ENCODE data around the gene ABL2. TPM values are rescaled to one million over a fixed set of nuclear protein-coding genes. Genes with fewer than 3 reads are reported as not detected.
A peak's percentile ranks its signal among the peaks of the same experiment; 100 is the strongest.
"Not testable (repeated sequence)": the region's sequence is repeated elsewhere in the genome, so short reads cannot be mapped to it uniquely, and the experiment has no call there.

ABL2 gene
- total RNA-seq, 1 experiment from 2014 or later, result 18.3 TPM

DNA sequence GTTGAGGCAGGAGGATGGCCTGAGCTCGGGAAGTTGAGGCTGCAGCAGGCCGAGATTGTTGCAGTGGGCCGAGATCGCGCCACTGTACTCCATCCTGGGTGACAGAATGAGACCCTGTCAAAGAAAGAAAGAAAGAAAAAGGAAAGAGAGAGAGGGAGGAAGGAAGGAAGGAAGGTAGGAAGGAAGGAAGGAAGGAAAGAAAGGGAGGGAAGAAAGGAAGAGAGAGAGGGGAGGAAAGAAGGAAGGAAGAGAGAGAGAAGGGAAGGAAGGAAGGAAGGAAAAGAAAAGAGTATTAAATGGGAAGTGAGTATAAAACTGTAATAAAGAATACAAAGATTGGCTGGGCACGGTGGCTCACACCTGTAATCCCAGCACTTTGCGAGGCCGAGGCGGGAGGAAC lies 18.4 kb upstream of the ABL2 start (continued):
- TF ChIP-seq, protein P1, sequence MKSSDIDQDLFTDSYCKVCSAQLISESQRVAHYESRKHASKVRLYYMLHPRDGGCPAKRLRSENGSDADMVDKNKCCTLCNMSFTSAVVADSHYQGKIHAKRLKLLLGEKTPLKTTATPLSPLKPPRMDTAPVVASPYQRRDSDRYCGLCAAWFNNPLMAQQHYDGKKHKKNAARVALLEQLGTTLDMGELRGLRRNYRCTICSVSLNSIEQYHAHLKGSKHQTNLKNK (CRISPR knock-in tag; IDR thresholded peaks at IDR 0.05), result no peak

DNA sequence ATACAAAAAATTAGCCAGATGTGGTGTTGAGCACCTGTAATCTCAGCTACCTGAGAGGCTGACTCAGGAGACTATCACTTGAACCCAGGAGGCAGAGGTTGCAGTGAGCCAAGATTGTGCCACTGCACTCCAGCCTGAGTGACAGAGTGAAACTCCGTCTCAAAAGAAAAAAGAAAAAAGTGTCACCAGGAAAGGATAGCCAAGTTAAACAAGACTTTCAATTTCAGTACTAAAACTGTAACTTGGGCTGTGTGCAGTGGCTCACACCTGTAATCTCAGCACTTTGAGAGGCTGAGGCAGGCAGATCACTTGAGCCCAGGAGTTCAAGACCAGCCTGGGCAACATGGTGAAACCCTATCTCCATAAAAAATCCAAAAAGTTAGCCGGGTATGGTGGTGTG lies 15.9 kb upstream of the ABL2 start:
- H3K36me3 Mint-ChIP-seq; H3K27me3 Mint-ChIP-seq (ENCODE audit: low read depth); H3K27ac Mint-ChIP-seq; CTCF ChIA-PET; H3K4me3 Mint-ChIP-seq; ATAC-seq; H3K9me3 Mint-ChIP-seq; H3K4me1 Mint-ChIP-seq; POLR2A ChIA-PET; DNase-seq (ENCODE audit: low spot score): not testable (repeated sequence)

DNA sequence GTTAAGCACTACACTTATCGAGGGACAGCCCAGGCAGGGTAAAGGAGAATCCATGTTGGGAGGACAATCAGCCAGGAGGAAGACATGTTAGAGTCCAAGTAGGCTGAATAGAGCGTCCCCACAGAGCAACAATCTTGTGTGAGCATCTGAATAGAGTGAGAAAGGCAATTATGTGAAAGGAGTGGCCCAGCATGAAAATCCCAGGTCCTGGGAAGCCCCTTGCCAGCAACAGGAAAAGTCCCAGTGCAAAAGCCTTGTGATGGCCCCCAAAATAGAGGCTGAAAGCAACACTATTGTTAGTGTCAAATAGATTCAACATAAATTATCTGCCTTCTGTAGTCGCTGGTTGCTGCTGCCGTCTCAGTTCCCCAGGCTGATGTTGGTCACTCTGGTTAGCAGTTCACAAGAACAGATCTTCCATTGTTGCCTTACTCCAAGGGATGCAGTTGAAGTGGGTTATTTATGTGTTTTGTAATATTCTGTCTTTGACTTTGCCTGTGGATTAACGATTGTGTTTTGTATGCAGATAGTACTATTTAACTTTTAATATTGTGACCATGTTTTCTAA lies 12.1 kb upstream of the ABL2 start:
- POLR2A ChIA-PET, result no interaction called here
- no peaks in the 10 kb centered on the region for H3K9me3 Mint-ChIP-seq
- ATAC-seq, result no peak
- no peak overlapping the region for H3K4me3 Mint-ChIP-seq
- DNase-seq (ENCODE audit: low spot score), result no peak
- H3K27me3 Mint-ChIP-seq (ENCODE audit: low read depth), result no peaks in the 10 kb centered on the region
- TF ChIP-seq, protein P2, sequence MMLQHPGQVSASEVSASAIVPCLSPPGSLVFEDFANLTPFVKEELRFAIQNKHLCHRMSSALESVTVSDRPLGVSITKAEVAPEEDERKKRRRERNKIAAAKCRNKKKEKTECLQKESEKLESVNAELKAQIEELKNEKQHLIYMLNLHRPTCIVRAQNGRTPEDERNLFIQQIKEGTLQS (CRISPR knock-in tag; conservative IDR thresholded peaks at IDR 0.05), result no peak
- TF ChIP-seq ZNF317 (CRISPR knock-in tag; IDR thresholded peaks at IDR 0.05; ENCODE audit: borderline replicate concordance, low read depth) (no peak), TP53 (CRISPR knock-in tag; IDR thresholded peaks at IDR 0.05) (no peak), JUN (CRISPR knock-in tag; IDR thresholded peaks at IDR 0.05) (no peak), OVOL2 (CRISPR knock-in tag; IDR thresholded peaks at IDR 0.05; ENCODE audit: borderline replicate concordance) (no peak), SMAD3 (CRISPR knock-in tag; IDR thresholded peaks at IDR 0.05; ENCODE audit: borderline replicate concordance) (no peak), NR2C2 (CRISPR knock-in tag; IDR thresholded peaks at IDR 0.05) (no peak), CREB1 (CRISPR knock-in tag; IDR thresholded peaks at IDR 0.05) (no peak)
- TF ChIP-seq, protein P3, sequence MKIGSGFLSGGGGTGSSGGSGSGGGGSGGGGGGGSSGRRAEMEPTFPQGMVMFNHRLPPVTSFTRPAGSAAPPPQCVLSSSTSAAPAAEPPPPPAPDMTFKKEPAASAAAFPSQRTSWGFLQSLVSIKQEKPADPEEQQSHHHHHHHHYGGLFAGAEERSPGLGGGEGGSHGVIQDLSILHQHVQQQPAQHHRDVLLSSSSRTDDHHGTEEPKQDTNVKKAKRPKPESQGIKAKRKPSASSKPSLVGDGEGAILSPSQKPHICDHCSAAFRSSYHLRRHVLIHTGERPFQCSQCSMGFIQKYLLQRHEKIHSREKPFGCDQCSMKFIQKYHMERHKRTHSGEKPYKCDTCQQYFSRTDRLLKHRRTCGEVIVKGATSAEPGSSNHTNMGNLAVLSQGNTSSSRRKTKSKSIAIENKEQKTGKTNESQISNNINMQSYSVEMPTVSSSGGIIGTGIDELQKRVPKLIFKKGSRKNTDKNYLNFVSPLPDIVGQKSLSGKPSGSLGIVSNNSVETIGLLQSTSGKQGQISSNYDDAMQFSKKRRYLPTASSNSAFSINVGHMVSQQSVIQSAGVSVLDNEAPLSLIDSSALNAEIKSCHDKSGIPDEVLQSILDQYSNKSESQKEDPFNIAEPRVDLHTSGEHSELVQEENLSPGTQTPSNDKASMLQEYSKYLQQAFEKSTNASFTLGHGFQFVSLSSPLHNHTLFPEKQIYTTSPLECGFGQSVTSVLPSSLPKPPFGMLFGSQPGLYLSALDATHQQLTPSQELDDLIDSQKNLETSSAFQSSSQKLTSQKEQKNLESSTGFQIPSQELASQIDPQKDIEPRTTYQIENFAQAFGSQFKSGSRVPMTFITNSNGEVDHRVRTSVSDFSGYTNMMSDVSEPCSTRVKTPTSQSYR (CRISPR knock-in tag; IDR thresholded peaks at IDR 0.05), result no peak
- TF ChIP-seq, protein P4, sequence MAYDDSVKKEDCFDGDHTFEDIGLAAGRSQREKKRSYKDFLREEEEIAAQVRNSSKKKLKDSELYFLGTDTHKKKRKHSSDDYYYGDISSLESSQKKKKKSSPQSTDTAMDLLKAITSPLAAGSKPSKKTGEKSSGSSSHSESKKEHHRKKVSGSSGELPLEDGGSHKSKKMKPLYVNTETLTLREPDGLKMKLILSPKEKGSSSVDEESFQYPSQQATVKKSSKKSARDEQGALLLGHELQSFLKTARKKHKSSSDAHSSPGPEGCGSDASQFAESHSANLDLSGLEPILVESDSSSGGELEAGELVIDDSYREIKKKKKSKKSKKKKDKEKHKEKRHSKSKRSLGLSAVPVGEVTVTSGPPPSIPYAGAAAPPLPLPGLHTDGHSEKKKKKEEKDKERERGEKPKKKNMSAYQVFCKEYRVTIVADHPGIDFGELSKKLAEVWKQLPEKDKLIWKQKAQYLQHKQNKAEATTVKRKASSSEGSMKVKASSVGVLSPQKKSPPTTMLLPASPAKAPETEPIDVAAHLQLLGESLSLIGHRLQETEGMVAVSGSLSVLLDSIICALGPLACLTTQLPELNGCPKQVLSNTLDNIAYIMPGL (CRISPR knock-in tag; IDR thresholded peaks at IDR 0.05), result no peak
- TF ChIP-seq, protein P5, sequence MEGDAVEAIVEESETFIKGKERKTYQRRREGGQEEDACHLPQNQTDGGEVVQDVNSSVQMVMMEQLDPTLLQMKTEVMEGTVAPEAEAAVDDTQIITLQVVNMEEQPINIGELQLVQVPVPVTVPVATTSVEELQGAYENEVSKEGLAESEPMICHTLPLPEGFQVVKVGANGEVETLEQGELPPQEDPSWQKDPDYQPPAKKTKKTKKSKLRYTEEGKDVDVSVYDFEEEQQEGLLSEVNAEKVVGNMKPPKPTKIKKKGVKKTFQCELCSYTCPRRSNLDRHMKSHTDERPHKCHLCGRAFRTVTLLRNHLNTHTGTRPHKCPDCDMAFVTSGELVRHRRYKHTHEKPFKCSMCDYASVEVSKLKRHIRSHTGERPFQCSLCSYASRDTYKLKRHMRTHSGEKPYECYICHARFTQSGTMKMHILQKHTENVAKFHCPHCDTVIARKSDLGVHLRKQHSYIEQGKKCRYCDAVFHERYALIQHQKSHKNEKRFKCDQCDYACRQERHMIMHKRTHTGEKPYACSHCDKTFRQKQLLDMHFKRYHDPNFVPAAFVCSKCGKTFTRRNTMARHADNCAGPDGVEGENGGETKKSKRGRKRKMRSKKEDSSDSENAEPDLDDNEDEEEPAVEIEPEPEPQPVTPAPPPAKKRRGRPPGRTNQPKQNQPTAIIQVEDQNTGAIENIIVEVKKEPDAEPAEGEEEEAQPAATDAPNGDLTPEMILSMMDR (IDR thresholded peaks at IDR 0.05), result no peak
- CTCF ChIA-PET, result no interaction called here
- no peaks in the 10 kb centered on the region; the same call in 1 of the 2 replicates for H3K4me1 Mint-ChIP-seq
- H3K36me3 Mint-ChIP-seq, result no peaks in the 10 kb centered on the region
- H3K27ac Mint-ChIP-seq, result 0 out of 2 replicates have a peak overlapping the region, but pooled peaks have one; percentile 83

DNA sequence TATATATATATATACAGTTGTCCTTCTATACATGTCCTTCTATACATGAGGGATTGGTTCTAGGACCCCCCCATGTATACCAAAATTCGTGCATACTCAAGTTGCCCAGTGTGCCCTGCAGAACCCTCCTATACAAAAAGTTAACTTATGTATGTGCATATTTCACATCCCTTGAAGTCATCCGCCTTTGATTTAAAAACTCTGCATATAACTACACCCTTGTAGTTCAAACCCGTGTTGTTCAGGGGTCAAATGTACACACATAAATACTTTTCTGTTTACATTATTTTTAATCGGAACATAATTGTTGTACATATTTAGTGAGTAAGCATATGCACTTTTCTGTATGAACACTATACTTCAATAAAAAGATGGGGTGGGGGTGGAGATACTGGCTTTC lies 7.7 kb upstream of the ABL2 start:
- H3K36me3 Mint-ChIP-seq, result no peaks in the 10 kb centered on the region
- H3K4me3 Mint-ChIP-seq, result no peak overlapping the region
- ChIA-PET POLR2A (interaction anchor here (0.6 kb wide), 1 partner anchor 10 kb away, joined by 4 read pairs; no protein-coding TSS in a partner anchor), CTCF (no interaction called here)
- no peak for ATAC-seq
- H3K27me3 Mint-ChIP-seq (ENCODE audit: low read depth), result no peaks in the 10 kb centered on the region; the same call in 1 of the 2 replicates
- H3K9me3 Mint-ChIP-seq, result no peaks in the 10 kb centered on the region
- no peaks in the 10 kb centered on the region; the same call in 1 of the 2 replicates for H3K4me1 Mint-ChIP-seq
- no peak overlapping the region for H3K27ac Mint-ChIP-seq
- no peak for DNase-seq (ENCODE audit: low spot score)
- TF ChIP-seq RORB (CRISPR knock-in tag; IDR thresholded peaks at IDR 0.05) (no peak), TP53 (CRISPR knock-in tag; IDR thresholded peaks at IDR 0.05) (no peak), PRRX2 (CRISPR knock-in tag; IDR thresholded peaks at IDR 0.05) (no peak), NFE2L1 (CRISPR knock-in tag; IDR thresholded peaks at IDR 0.05) (no peak), HMGA2 (CRISPR knock-in tag; IDR thresholded peaks at IDR 0.05) (no peak), FOXK1 (CRISPR knock-in tag; IDR thresholded peaks at IDR 0.05) (no peak)
- TF ChIP-seq, protein P6, sequence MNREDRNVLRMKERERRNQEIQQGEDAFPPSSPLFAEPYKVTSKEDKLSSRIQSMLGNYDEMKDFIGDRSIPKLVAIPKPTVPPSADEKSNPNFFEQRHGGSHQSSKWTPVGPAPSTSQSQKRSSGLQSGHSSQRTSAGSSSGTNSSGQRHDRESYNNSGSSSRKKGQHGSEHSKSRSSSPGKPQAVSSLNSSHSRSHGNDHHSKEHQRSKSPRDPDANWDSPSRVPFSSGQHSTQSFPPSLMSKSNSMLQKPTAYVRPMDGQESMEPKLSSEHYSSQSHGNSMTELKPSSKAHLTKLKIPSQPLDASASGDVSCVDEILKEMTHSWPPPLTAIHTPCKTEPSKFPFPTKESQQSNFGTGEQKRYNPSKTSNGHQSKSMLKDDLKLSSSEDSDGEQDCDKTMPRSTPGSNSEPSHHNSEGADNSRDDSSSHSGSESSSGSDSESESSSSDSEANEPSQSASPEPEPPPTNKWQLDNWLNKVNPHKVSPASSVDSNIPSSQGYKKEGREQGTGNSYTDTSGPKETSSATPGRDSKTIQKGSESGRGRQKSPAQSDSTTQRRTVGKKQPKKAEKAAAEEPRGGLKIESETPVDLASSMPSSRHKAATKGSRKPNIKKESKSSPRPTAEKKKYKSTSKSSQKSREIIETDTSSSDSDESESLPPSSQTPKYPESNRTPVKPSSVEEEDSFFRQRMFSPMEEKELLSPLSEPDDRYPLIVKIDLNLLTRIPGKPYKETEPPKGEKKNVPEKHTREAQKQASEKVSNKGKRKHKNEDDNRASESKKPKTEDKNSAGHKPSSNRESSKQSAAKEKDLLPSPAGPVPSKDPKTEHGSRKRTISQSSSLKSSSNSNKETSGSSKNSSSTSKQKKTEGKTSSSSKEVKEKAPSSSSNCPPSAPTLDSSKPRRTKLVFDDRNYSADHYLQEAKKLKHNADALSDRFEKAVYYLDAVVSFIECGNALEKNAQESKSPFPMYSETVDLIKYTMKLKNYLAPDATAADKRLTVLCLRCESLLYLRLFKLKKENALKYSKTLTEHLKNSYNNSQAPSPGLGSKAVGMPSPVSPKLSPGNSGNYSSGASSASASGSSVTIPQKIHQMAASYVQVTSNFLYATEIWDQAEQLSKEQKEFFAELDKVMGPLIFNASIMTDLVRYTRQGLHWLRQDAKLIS (CRISPR knock-in tag; IDR thresholded peaks at IDR 0.05; ENCODE audit: borderline replicate concordance), result no peak
- TF ChIP-seq, protein P7, sequence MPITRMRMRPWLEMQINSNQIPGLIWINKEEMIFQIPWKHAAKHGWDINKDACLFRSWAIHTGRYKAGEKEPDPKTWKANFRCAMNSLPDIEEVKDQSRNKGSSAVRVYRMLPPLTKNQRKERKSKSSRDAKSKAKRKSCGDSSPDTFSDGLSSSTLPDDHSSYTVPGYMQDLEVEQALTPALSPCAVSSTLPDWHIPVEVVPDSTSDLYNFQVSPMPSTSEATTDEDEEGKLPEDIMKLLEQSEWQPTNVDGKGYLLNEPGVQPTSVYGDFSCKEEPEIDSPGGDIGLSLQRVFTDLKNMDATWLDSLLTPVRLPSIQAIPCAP (CRISPR knock-in tag; IDR thresholded peaks at IDR 0.05), result no peak

All from WTC11 (cell line).